ENCODE measurements around the gene NAGPA. TPM values are rescaled to one million over a fixed set of nuclear protein-coding genes. Genes with fewer than 3 reads are reported as not detected.

NAGPA gene
- total and polyA plus RNA-seq, 10 of the 15 experiments (the other 5 are each of a cell fraction or from before 2014, with no cell fraction given): 0.03 to 11.6 (median 6.6) TPM

GRCh38 chr16:5000573-5001001, 33.1 kb downstream of the NAGPA start:
- no peak overlapping the region for H2AFZ ChIP-seq (ENCODE audit: control insufficient read depth, low read depth, low read length)
- H3K9ac ChIP-seq (ENCODE audit: control insufficient read depth, insufficient read depth, low read length): no peak overlapping the region
- no peak overlapping the region for H3K27ac ChIP-seq (ENCODE audit: control insufficient read depth, insufficient read depth)
- no peak overlapping the region for H3K4me3 ChIP-seq
- no TSS peak for BruUV-seq (replicated peaks)
- POLR2A ChIA-PET: no interaction called here
- intact Hi-C loops (cut with micrococcal nuclease; ENCODE audit: unreplicated experiment) (no loop called here), in situ Hi-C loops (cut with MboI) (no loop called here)
- no peaks in the 10 kb centered on the region for H3K36me3 ChIP-seq (ENCODE audit: control insufficient read depth in 2 of 2, insufficient read depth in 2 of 2, low read length in 1 of 2)
- H3K79me2 ChIP-seq (ENCODE audit: control insufficient read depth, insufficient read depth, low read length): no peaks in the 10 kb centered on the region
- FAIRE-seq (no peak), ATAC-seq (no peak), DNase-seq (ENCODE audit: low read depth, low spot score) (no peak)
- peaks cover 0 to 2% of the 10 kb centered on the region in 2 experiments; a peak in 1 of 4 replicates for H3K27me3 ChIP-seq (replicated peaks in 1 of 2; ENCODE audit: control insufficient read depth in 2 of 2, insufficient read depth in 2 of 2, low read length in 1 of 2)
- SMC1A ChIA-PET (ENCODE audit: uncharacterized antibody, unreplicated experiment): no interaction called here
- CTCF ChIA-PET: no interaction called here
- WGBS (ENCODE audit: insufficient coverage, insufficient replicate concordance, low lambda C conversion rate, missing lambda C conversion rate): 59% methylated on average over 19 of the region's 19 CpGs
- no peaks in the 10 kb centered on the region for H3K9me3 ChIP-seq (replicated peaks; ENCODE audit: control insufficient read depth, insufficient read depth, low read length)
- TF ChIP-seq MEF2B (IDR thresholded peaks at IDR 0.05; ENCODE audit: partially characterized antibody, poor library complexity, severe bottlenecking) (no peak), MXI1 (IDR thresholded peaks at IDR 0.05; ENCODE audit: low read depth, low read length) (no peak), ZNF24 (IDR thresholded peaks at IDR 0.05) (no peak), EZH2 (IDR thresholded peaks at IDR 0.05; ENCODE audit: borderline replicate concordance, control insufficient read depth, low read depth, low read length) (no peak), IRF3 (IDR thresholded peaks at IDR 0.05) (no peak), CBX5 (IDR thresholded peaks at IDR 0.05; ENCODE audit: low read depth) (no peak), NR2F1 (conservative IDR thresholded peaks at IDR 0.05) (no peak), HSF1 (IDR thresholded peaks at IDR 0.05; ENCODE audit: low read depth, low read length) (no peak), NFXL1 (IDR thresholded peaks at IDR 0.05; ENCODE audit: borderline replicate concordance) (no peak), MTA2 (IDR thresholded peaks at IDR 0.05; ENCODE audit: low read depth) (no peak), IRF4 (IDR thresholded peaks at IDR 0.05; ENCODE audit: low read depth, low read length) (no peak), ZBTB33 (IDR thresholded peaks at IDR 0.05) (no peak), PAX8 (IDR thresholded peaks at IDR 0.05) (no peak), ESRRA (IDR thresholded peaks at IDR 0.05; ENCODE audit: low read length) (no peak)
- no peaks in the 10 kb centered on the region for H3K4me1 ChIP-seq (ENCODE audit: control insufficient read depth, insufficient read depth, low read length)
- RAD21 ChIA-PET (ENCODE audit: unreplicated experiment): no interaction called here
- H4K20me1 ChIP-seq (ENCODE audit: control insufficient read depth, insufficient read depth): no peaks in the 10 kb centered on the region
- no peak overlapping the region for H3K4me2 ChIP-seq (ENCODE audit: control insufficient read depth, insufficient read depth)

All from GM12878 (cell line).